Measurements from ENCODE around the gene DMRT2.

DMRT2 gene

DNA sequence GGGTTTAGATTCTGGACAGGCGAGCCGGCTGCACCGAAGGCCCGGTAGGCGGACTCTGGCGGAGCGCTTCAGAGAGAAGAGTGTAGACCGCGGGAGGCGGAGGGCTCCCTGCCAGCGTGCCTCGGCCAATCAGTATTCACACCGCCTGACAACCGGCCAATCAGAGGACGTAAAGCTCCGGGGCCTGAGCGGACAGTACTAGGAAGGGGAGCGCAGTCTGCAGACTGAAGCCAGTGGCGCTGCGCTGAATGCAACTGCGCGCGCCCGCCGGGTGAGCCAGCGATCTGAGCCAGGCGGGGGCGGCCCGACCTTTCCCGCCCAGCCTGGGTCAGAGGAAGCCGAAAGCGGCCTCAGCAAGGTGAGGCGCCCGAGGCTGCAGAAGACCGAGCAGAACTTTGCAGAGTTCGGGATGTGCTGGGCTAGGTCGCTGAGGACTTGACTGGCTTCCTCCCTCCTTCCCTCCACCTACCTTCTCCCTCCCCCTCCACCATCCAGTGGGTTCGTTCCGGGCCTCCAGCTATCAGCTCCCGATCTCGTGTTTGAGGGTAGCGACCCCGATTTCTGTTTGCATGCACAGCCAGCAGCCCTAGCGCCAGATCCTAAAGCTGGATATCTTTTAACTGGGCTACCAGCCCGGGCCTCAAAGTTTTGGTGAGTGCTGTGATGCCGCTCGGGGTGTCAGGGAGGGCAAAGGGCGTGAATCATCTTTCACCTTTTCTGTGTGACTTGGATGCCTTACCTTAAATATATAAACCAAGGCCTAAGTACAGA lies at the start of gene DMRT2:
DMRT2 (plus strand) TSS at position 233 of the 771 bp plus-strand sequence. CDS start 1,257 bp downstream, outside the sequence.
- DNase-seq (ENCODE audit: low read depth in 3 of 3), result peak in 1 of 3 donors; percentile 33

GRCh38 chr9:1001838-1002237 lies 48.3 kb upstream of the DMRT2 start:
- DNase-seq (ENCODE audit: low read depth in 3 of 3), result no peak

- no peak for DNase-seq (ENCODE audit: low read depth in 3 of 3)
These were observed 47.5 kb upstream of the DMRT2 start for GRCh38 chr9:1002678-1003077.

DNA sequence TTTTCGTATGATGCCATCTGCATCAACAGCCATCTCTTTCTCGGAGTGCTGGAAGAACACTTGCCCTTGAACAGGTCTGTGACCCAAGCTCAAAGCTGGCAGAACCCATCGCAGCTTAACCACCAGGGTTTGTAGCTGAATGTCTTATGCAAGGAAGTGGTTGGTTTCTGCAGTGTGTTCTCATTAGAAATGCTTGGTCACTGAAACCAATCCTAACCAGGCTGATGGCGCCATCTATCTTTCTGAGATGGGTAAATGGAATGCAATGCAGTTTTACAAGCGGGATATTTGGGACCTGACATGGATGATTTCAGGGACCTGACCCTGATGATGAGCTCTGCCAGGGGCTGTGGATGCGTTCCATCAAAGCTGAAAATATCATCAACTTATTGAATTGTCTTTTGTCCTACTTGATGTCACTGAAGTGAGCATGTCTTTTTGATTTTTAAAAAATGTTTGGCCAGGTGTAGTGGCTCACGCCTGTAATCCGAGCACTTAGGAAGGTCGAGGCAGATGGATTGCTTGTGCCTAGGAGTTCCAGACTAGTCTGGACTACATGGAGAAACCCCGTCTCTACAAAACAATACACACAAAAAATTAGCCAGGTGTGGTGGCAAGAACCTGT lies 45.0 kb upstream of the DMRT2 start:
- DNase-seq (ENCODE audit: low read depth in 3 of 3), result no peak

GRCh38 chr9:1007312-1007711 lies 42.8 kb upstream of the DMRT2 start:
- no peak for DNase-seq (ENCODE audit: low read depth in 3 of 3)

DNA sequence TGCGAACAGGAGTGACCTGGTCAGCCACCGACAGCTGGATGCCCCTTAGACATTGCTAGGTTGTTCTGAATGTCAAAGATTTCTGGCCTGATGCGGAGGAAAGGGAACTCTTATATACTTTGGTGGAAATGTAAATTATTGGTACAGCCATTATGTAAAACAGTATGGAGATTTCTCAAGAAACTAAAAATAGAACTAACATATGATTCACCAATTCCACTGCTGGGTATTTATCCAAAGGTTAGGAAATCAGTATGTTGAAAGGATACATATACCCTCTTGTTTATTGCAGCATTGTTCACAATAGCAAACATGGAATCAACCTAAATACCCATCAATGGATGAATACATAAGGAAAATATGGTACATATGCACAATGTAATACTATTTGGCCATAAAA lies 41.9 kb upstream of the DMRT2 start:
- no peak for DNase-seq (ENCODE audit: low read depth in 3 of 3)

GRCh38 chr9:1009101-1009707 lies 41.0 kb upstream of the DMRT2 start:
- DNase-seq (ENCODE audit: low read depth in 3 of 3), result peak; percentile 61 to 65 (median 62)

- no peak for DNase-seq (ENCODE audit: low read depth in 3 of 3)
These were observed 37.1 kb upstream of the DMRT2 start for GRCh38 chr9:1013021-1013420.

GRCh38 chr9:1014225-1014624 lies 35.9 kb upstream of the DMRT2 start:
- DNase-seq (ENCODE audit: low read depth in 3 of 3), result no peak

DNA sequence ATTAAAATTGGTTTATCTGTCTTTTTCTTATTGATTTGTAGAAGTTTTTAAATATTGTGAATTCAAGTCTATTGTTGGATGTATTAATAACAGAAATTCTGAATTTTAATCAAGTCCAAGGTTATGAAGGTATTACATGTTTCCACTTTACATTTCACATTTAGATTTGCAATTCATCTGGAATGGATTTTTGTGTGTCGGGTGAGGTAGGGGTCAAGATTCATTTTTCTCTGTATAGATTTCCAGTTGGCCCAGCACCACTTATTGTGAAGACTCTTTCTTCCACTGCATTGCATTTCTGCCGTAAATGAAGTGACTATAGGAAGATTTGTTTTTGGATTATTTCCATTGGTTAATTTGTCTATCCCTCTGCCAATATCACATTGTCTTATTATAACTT lies 35.5 kb upstream of the DMRT2 start:
- no peak for DNase-seq (ENCODE audit: low read depth in 3 of 3)

DNA sequence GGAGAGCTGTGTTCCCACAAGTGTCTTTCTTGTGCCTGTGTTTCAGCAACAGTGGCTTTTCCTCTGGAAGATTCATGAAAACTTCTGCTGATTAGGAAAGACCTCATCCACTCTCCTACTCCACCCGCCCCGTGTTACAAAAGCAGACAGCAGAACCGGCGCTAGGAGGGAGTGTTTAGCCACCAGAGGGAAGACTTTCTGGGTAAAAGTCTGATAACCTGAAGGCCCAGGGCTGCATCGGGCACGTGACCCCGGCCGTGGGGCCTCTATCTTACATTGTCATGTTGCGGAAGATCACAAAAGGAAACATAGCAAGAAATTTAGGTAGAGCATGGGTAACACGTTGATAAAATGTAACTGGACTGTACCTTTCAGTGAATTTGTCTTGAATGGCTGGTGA lies 32.0 kb upstream of the DMRT2 start:
- no peak for DNase-seq (ENCODE audit: low read depth in 3 of 3)

- no peak for DNase-seq (ENCODE audit: low read depth in 3 of 3)
These were observed 26.0 kb upstream of the DMRT2 start for GRCh38 chr9:1024112-1024511.

DNA sequence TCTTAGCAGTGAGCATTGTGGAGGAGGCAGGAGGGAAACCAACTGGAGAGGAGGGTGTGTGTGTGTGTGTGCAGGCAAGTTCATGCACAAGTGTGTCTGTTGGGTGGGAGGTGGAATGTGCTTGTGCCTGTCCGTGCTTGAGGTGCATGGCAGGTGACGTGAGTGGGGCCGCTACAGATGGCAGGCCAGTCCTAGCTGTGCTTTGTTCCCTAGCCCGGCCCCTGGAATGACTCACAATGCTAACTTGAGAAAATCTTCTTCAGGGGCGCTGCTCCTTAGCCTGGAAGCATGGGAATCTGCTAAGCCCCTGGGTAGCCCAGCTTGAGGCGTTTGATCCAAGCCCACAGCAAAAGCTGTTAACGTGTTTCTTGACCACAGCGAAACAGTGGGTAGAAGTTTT lies 25.0 kb upstream of the DMRT2 start:
- DNase-seq (ENCODE audit: low read depth in 3 of 3), result no peak

DNA sequence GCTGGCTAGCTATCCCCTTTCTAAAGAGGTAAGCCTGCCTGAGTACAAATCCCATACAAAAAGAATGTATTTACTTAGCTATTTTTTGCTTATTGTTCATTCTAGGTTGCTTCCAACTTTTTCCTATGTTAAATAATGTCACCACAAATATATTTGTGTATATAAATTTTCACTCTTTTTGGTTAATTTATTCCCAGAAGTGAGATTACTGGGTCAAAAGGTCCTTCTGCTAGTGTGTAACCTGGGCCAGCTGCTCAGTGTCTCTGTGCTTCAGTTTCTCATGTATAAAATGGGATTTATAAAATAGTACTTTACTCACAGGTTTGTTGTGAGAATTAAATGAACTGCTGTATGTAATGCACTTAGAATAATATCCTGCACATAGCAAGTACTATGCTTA lies 23.9 kb upstream of the DMRT2 start:
- DNase-seq (ENCODE audit: low read depth in 3 of 3), result no peak

DNA sequence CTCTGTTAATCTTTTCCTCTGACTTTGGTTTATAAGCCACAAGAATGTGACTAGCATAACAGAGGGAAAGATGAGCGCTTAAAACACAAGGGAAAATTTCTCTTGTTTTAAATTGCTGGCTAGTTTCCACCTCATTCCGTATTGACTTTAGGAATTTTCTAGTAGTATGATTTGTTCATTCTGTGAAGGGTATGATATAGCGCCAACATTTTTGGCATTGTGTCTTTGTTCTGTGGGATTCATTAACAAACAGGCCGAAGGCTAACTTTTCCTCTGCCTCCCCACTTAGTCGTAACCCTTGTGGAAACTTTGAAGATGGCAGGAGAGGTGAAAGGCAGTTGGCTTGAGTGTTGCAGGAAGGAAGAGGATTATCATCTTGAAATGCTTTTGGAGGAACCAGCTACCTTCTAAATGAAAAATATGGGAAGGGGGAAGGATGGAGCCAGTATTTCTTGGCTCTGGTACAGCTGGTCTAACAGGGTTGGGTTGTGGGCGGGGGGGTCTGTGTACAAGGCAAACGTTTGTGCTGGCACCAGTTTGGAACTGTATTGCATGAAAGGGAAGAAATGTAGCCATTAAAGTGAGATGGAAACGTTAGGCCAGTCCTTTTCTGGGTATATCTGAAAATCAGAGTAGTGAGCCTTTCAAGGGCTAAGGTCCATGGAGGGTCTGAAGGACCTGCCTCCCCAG lies 21.5 kb upstream of the DMRT2 start:
- DNase-seq (ENCODE audit: low read depth in 3 of 3), result no peak

DNA sequence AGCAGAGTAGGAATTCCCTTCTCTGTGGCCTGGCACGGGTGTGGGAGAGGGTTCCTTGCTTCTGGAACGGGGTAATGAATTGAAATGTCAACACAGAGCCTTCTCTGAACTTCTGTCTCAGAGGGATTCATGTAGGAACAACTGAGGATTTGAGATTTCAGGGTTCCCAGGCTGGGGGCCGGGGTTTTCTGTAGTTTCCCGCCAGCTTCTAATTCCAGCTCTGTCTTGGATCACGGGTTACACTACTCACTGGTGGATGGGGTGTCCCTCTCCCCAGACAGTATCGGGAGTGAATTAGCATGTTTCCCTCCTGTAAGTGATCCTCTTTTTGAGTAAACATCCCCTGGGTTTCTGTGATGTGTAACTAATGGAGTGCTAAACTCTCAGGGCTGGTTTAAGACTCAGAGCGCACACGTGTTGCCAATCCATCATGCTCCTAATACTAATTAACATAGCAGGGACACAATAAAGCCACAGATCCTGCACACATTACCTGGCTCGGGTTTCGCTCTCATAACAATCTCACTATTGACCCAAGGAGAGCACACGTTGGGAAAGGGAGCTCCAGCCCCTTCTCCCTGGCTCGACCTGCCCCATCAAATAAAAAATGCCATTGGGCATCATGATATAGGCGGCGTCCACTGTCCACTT lies 18.1 kb upstream of the DMRT2 start:
- DNase-seq (ENCODE audit: low read depth in 3 of 3), result no peak

DNA sequence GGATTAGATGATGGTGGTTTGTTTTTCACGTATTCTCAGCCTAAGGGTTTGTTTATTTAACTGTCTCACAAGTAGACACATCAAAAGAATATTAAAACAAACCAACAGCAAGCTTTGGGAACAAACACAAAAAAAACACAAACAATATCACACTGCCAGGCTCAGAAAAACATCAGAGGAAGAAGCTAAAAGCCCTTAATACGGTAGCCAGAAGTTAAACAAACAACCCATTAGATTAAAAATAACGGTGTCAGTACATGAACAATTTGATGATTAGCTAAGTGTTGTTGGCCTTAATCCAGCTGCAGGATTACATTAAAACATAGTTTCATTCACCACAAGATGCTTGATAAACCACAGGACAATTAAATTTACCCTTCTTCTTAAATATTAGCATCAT lies 15.9 kb upstream of the DMRT2 start:
- DNase-seq (ENCODE audit: low read depth in 3 of 3), result no peak

- DNase-seq (ENCODE audit: low read depth in 3 of 3), result no peak
These were observed 10.6 kb upstream of the DMRT2 start for GRCh38 chr9:1039589-1039988.

DNA sequence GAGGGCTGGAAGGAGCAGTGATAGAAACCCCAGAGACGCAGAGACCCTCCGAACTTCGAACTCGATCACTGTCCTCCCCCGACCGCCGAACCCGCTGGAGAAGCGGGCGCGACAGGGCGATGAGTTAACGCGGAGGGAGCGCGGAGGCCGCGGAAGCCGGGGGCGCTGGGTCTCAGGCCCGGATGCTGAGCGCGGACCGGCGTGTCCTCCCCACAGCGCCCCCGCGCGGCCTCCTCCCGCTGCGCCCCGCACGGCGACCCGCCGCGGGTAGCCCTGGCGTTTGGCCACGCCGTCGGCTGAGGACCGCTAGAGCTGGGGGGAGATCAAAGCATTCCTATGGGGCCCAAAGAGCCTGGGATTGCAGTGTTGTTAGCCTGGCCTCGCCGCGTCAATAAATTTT lies 7.7 kb upstream of the DMRT2 start:
- no peak for DNase-seq (ENCODE audit: low read depth in 3 of 3)

GRCh38 chr9:1044643-1045042 lies 5.5 kb upstream of the DMRT2 start:
- DNase-seq (ENCODE audit: low read depth in 3 of 3), result no peak

DNA sequence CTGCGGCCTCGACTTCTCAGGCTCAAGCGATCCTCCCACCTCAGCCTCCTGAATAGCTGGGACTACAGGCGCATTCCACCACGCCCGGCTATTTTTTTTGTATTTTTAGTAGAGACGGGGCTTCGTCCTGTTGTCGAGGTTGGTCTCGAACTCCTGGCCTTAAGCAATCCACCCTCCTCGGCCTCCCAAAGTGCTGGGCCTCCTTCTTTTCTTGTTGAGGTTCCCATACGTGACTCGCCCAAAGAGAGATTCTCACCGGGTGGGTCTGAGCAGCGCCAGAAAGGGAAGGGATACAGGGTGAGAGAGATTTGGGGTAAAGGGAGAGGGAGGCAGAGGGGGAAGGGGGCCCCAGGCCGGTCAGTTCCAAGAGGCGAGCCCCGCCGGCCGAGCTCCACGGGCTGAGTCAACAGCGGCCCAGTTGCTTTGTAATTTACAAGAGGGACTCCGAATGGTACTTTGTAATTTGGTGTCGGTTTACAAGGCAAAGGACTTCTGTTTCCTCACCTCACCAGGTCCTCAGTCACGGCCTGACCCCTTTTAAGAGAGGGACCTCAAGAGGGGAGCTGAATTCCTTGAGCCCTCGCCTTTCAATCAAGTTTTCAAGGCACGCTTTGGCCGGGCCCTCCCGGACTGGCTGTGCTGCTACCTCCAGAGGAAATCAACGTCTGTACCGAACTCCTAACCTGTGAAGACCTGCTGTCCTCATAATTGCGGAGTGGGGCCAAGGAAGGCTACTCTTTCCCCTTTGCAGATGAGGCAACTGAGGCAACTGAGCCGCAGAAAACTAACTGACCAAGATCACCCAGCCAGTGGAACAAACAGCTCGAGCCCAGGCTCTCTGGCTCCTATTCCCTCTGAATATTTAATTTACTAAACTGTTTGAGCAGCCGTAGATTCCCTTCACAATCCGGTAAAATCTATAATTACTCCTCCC lies 3.3 kb upstream of the DMRT2 start:
- DNase-seq (ENCODE audit: low read depth in 3 of 3), result no peak

Data from stimulated activated CD4-positive, alpha-beta T cell treated with anti-CD3 and anti-CD28 coated beads, TNF-alpha, amount 100 ng/mL, for 48 hours (primary cell).